H1 (cell line): ENCODE results near the gene FGGY. TPM values are rescaled to one million over a fixed set of nuclear protein-coding genes. Genes with fewer than 3 reads are reported as not detected.

ENCODE experiments used
- CTCF ChIA-PET: fragments of 300-600 bp; sonication (Branson Sonifier 250); formaldehyde crosslinking; loops from one replicate; lab custom pipeline; 2021; ENCODE audit not compliant: partially characterized antibody; lab: Charles Lee
- POLR2A ChIA-PET: fragments of 300-600 bp; sonication (Branson Sonifier 250); formaldehyde crosslinking; loops from one replicate; lab custom pipeline; 2021; ENCODE audit warnings: inconsistent platforms; ENCODE audit not compliant: partially characterized antibody; lab: Charles Lee
- DNase-seq, 2 experiments: peaks; one replicate each; pipeline versions ENCODE4 v3.0.0 to v3.0.0-alpha.2; 2010 to 2022; ENCODE audit warnings: low spot score in 2 of 2, low read depth in 1 of 2, mixed read lengths in 1 of 2
- FAIRE-seq: peaks from 2 replicates; lab custom pipeline; 2011; peaks lifted over from hg19 to GRCh38; lab: Jason Lieb, UNC
- H2AFZ ChIP-seq: 2 replicates; pipeline ENCODE4 v1.8.1; 2012; ENCODE audit warnings: low read length, inconsistent platforms
- H2AK5ac ChIP-seq: 2 replicates; pipeline ENCODE4 v1.6.1; 2013; ENCODE audit warnings: low read depth, low read length
- H2BK120ac ChIP-seq: replicated peaks from 2 replicates; pipeline ENCODE3; 2013; ENCODE audit warnings: low read depth, low read length, inconsistent platforms
- H2BK12ac ChIP-seq: 2 replicates; pipeline ENCODE4 v1.6.1; 2013; ENCODE audit warnings: low read depth, low read length
- H2BK15ac ChIP-seq: 2 replicates; pipeline ENCODE4 v1.6.1; 2013; ENCODE audit warnings: low read length
- H2BK20ac ChIP-seq: 2 replicates; pipeline ENCODE4 v1.6.1; 2013; ENCODE audit warnings: low read length
- H2BK5ac ChIP-seq: 2 replicates; pipeline ENCODE4 v1.6.1; 2013; ENCODE audit warnings: low read depth, low read length
- H3K14ac ChIP-seq: 2 replicates; pipeline ENCODE4 v1.6.1; 2013; ENCODE audit warnings: inconsistent platforms; ENCODE audit not compliant: insufficient read length
- H3K18ac ChIP-seq: 2 replicates; pipeline ENCODE4 v1.6.1; 2013; ENCODE audit warnings: low read length; ENCODE audit errors: extremely low read depth
- H3K23ac ChIP-seq: 2 replicates; pipeline ENCODE4 v1.6.1; 2013; ENCODE audit warnings: inconsistent platforms; ENCODE audit not compliant: insufficient read length
- H3K23me2 ChIP-seq: 2 replicates; pipeline ENCODE4 v1.6.1; 2013; ENCODE audit warnings: low read depth, low read length
- H3K27ac ChIP-seq: 2 replicates; pipeline ENCODE4 v1.6.1; 2011; ENCODE audit warnings: low read depth, low read length, inconsistent platforms
- H3K27me3 ChIP-seq, 4 experiments: replicated peaks in 1 of 4; 1 replicate in 1 of 4; 2 replicates in 3 of 4; pipeline versions ENCODE4 v1.6.1 to v1.8.1; 2011 to 2013; ENCODE audit warnings: low read length in 3 of 4, mild to moderate bottlenecking in 3 of 4, inconsistent platforms in 2 of 4, mixed read lengths in 2 of 4, moderate library complexity in 1 of 4; ENCODE audit not compliant: control insufficient read depth in 3 of 4, insufficient read depth in 3 of 4; ENCODE audit errors: extremely low read depth in 1 of 4
- H3K36me3 ChIP-seq, 4 experiments: 2 replicates each; pipeline versions ENCODE4 v1.6.1 to v1.8.1; 2011 to 2013; ENCODE audit warnings: mild to moderate bottlenecking in 4 of 4, low read length in 3 of 4, moderate library complexity in 2 of 4, control low read depth in 1 of 4, inconsistent platforms in 1 of 4; ENCODE audit not compliant: insufficient read depth in 4 of 4, control insufficient read depth in 2 of 4
- H3K4ac ChIP-seq: replicated peaks from 2 replicates; pipeline ENCODE3; 2013; ENCODE audit warnings: low read length, low read depth, mixed read lengths, inconsistent platforms; ENCODE audit not compliant: insufficient read length
- H3K4me1 ChIP-seq, 4 experiments: replicated peaks in 1 of 4; 1 replicate in 1 of 4; 2 replicates in 3 of 4; pipeline versions ENCODE4 v1.6.1 to v1.8.1; 2011 to 2013; ENCODE audit warnings: low read length in 3 of 4, inconsistent platforms in 2 of 4, mixed read lengths in 1 of 4; ENCODE audit not compliant: insufficient read depth in 4 of 4, control insufficient read depth in 3 of 4
- H3K4me2 ChIP-seq, 2 experiments: 2 replicates each; pipeline versions ENCODE4 v1.6.1 to v1.8.1; 2011 to 2013; ENCODE audit warnings: low read depth in 2 of 2, low read length in 2 of 2, control low read depth in 1 of 2, inconsistent platforms in 1 of 2, mild to moderate bottlenecking in 1 of 2; ENCODE audit not compliant: insufficient read depth in 1 of 2
- H3K4me3 ChIP-seq, 4 experiments: fragments of 200-600, 300-600 bp in 1 of 4; sonication (generic), shearing (Covaris generic), sonication (Bioruptor Twin) in 1 of 4; 2 replicates each; pipeline versions ENCODE4 v1.5.1 to v1.8.1; 2011 to 2016; ENCODE audit warnings: low read length in 4 of 4, low read depth in 3 of 4, control low read depth in 2 of 4, inconsistent platforms in 2 of 4, mild to moderate bottlenecking in 2 of 4, mixed read lengths in 1 of 4, moderate library complexity in 1 of 4; ENCODE audit not compliant: insufficient read depth in 2 of 4; ENCODE audit errors: extremely low read depth in 1 of 4
- H3K56ac ChIP-seq: replicated peaks from 2 replicates; pipeline ENCODE3; 2013; ENCODE audit warnings: low read depth, mild to moderate bottlenecking, mixed read lengths, low read length, inconsistent platforms; ENCODE audit not compliant: insufficient read length
- H3K79me1 ChIP-seq: 2 replicates; pipeline ENCODE4 v1.6.1; 2013; ENCODE audit warnings: low read depth, low read length, control low read depth
- H3K79me2 ChIP-seq, 2 experiments: 2 replicates each; pipeline versions ENCODE4 v1.6.1 to v1.8.1; 2012 to 2013; ENCODE audit warnings: low read length in 2 of 2, mild to moderate bottlenecking in 2 of 2, inconsistent platforms in 1 of 2; ENCODE audit not compliant: insufficient read depth in 2 of 2, control insufficient read depth in 1 of 2
- H3K9ac ChIP-seq, 4 experiments: replicated peaks in 1 of 4; 1 replicate in 1 of 4; 2 replicates in 3 of 4; pipeline versions ENCODE4 v1.6.1 to v1.8.1; 2011 to 2013; ENCODE audit warnings: low read depth in 3 of 4, low read length in 3 of 4, control low read depth in 2 of 4, mild to moderate bottlenecking in 2 of 4, moderate library complexity in 2 of 4, inconsistent platforms in 1 of 4; ENCODE audit errors: extremely low read depth in 1 of 4
- H3K9me3 ChIP-seq, 2 experiments: 2 replicates each; pipeline versions ENCODE4 v1.6.1 to v1.8.1; 2012 to 2013; ENCODE audit warnings: mild to moderate bottlenecking in 2 of 2, moderate library complexity in 2 of 2, control low read depth in 1 of 2, inconsistent platforms in 1 of 2, low read depth in 1 of 2, low read length in 1 of 2, mixed read lengths in 1 of 2; ENCODE audit not compliant: insufficient read depth in 2 of 2
- H4K20me1 ChIP-seq, 2 experiments: replicated peaks in 1 of 2; 2 replicates each; pipeline versions ENCODE3 to v1.8.1; 2011 to 2013; ENCODE audit warnings: inconsistent platforms in 2 of 2, low read length in 2 of 2, mild to moderate bottlenecking in 1 of 2; ENCODE audit not compliant: insufficient read depth in 2 of 2, control insufficient read depth in 1 of 2
- H4K5ac ChIP-seq: 2 replicates; pipeline ENCODE4 v1.6.1; 2013; ENCODE audit warnings: low read length, low read depth, mixed read lengths, inconsistent platforms; ENCODE audit not compliant: insufficient read length
- H4K8ac ChIP-seq: 2 replicates; pipeline ENCODE4 v1.8.0; 2013; ENCODE audit warnings: mild to moderate bottlenecking, moderate library complexity, low read length, inconsistent platforms; ENCODE audit not compliant: insufficient read depth; ENCODE audit errors: extremely low read depth
- H4K91ac ChIP-seq: replicated peaks from 2 replicates; pipeline ENCODE3; 2013; ENCODE audit warnings: low read length, mixed read lengths, inconsistent platforms; ENCODE audit not compliant: insufficient read length
- BRCA1 ChIP-seq: IDR thresholded peaks from 2 replicates; pipeline ENCODE4 v1.6.1; 2012; ENCODE audit warnings: low read depth, low read length, improper control_type of control experiment
- CBX5 ChIP-seq: fragments of 300-800, 300-1000 bp; sonication (generic); IDR thresholded peaks from 2 replicates; pipeline ENCODE4 v1.7.1; 2016; ENCODE audit warnings: antibody characterized with exemption, low read length, low read depth
- CREB1 ChIP-seq: IDR thresholded peaks from 2 replicates; pipeline ENCODE4 v1.6.1; 2012; ENCODE audit warnings: inconsistent platforms
- EGR1 ChIP-seq: IDR thresholded peaks from 2 replicates; pipeline ENCODE4 v1.6.1; 2011; ENCODE audit warnings: low read depth, low read length, borderline replicate concordance
- EZH2 ChIP-seq: fragments of 200-600 bp; sonication (generic); IDR thresholded peaks from 2 replicates; pipeline ENCODE4 v1.7.1; 2012; ENCODE audit warnings: low read depth, mild to moderate bottlenecking, moderate library complexity, low read length, inconsistent platforms; ENCODE audit not compliant: severe bottlenecking
- HDAC2 ChIP-seq, 2 experiments: fragments of 300-600 bp in 1 of 2; sonication (generic) in 1 of 2; IDR thresholded peaks; 2 replicates each; pipeline ENCODE4 v1.6.1; 2011 to 2012; ENCODE audit warnings: low read depth in 2 of 2, low read length in 2 of 2, mild to moderate bottlenecking in 2 of 2, moderate library complexity in 2 of 2, borderline replicate concordance in 1 of 2, inconsistent platforms in 1 of 2
- POLR2AphosphoS5 ChIP-seq: IDR thresholded peaks from 2 replicates; pipeline ENCODE4 v1.6.1; 2011; ENCODE audit warnings: low read depth, low read length
- SP4 ChIP-seq: IDR thresholded peaks from 2 replicates; pipeline ENCODE4 v1.6.1; 2012; ENCODE audit warnings: low read length, inconsistent platforms
- SRF ChIP-seq: IDR thresholded peaks from 2 replicates; pipeline ENCODE4 v1.6.1; 2011; ENCODE audit warnings: mild to moderate bottlenecking, low read depth, low read length, moderate library complexity
- TCF12 ChIP-seq: IDR thresholded peaks from 2 replicates; pipeline ENCODE4 v1.6.1; 2011; ENCODE audit warnings: low read depth, mild to moderate bottlenecking, low read length
- WGBS, 2 experiments: shearing (Covaris generic) in 1 of 2; methylation state at CpG; one replicate each; pipeline versions ENCODE4 v1.1.6 to v1.1.7; 2013 to 2015; ENCODE audit warnings: low lambda C conversion rate in 2 of 2, mixed read lengths in 2 of 2, inconsistent platforms in 1 of 2, low coverage in 1 of 2, missing lambda C conversion rate in 1 of 2; ENCODE audit not compliant: insufficient replicate concordance in 2 of 2, insufficient coverage in 1 of 2, insufficient read length in 1 of 2; ENCODE audit errors: extremely low coverage in 1 of 2, missing lambda C conversion rate in 1 of 2; 5-methylcytosine and 5-hydroxymethylcytosine counted together
- polyA plus RNA-seq, 7 experiments: library from polyadenylated mRNA; depleted of rRNA in 3 of 7; stranded (reverse) in 5 of 7; unstranded in 2 of 7; fragments of >200 nt in 5 of 7; fragments of 200-250 nt in 2 of 7; gene quantifications; 1 replicate in 5 of 7; 2 replicates in 1 of 7; 4 replicates in 1 of 7; pipeline versions ENCODE4 v1.2.1 to v1.2.3, GENCODE V29; 2011 to 2013; ENCODE audit warnings: missing spikeins in 2 of 7, mixed read lengths in 2 of 7
- total RNA-seq: library from RNA; stranded (reverse); fragmentation: NEBNext Ultra II Directional; extraction: Animal tissue kit (Norgen Biotek cat#: 25700); gene quantifications from 2 replicates; pipeline ENCODE4 v1.2.1, GENCODE V29; 2021
- TF ChIP-seq, protein P1 (sequence below): IDR thresholded peaks from 2 replicates; pipeline ENCODE4 v1.6.1; 2012; ENCODE audit warnings: inconsistent platforms

FGGY gene
- total and polyA plus RNA-seq, 2 of the 8 experiments (the other 6 are each of a cell fraction or from before 2014, with no cell fraction given), result 10.3 to 12.5 TPM

DNA sequence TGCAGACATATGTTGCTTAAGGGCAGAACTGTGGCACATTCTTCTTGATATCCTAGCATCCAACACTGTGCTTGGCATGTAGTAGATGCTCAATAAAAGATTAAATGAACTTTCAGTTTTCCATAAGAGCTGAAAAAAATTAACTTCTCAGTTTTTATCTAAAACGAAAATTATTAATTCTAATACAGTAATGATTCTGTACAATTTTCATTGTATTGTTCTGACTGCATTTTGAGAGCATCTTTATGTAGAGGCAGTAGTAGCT lies 46.6 kb downstream of the FGGY start:
- POLR2A ChIA-PET, result interaction anchor here (0.8 kb wide), 1 partner anchor 19 kb away, joined by 3 read pairs; no protein-coding TSS in a partner anchor
- H3K23ac ChIP-seq, result no peak overlapping the region
- no peak for FAIRE-seq

More for the DNA sequence above, 46.6 kb downstream of the FGGY start:
- Histone ChIP-seq H2BK20ac (no peak overlapping the region), H2AFZ (no peak overlapping the region), H3K14ac (no peak overlapping the region), H3K4me3 (no peak overlapping the region), H2BK5ac (no peak overlapping the region), H4K8ac (no peak overlapping the region), H3K4ac (no peak overlapping the region), H3K23me2 (no peaks in the 10 kb centered on the region), H3K79me1 (no peaks in the 10 kb centered on the region), H3K79me2 (no peaks in the 10 kb centered on the region), H4K20me1 (no peaks in the 10 kb centered on the region), H2BK120ac (no peak overlapping the region), H3K9me3 (no peaks in the 10 kb centered on the region), H3K27me3 (no peaks in the 10 kb centered on the region), H4K5ac (no peak overlapping the region), H2AK5ac (no peak overlapping the region), H3K9ac (no peak overlapping the region), H2BK12ac (no peak overlapping the region), H2BK15ac (no peak overlapping the region), H3K4me1 (no peaks in the 10 kb centered on the region), H4K91ac (no peak overlapping the region), H3K56ac (no peak overlapping the region), H3K4me2 (no peak overlapping the region), H3K36me3 (no peaks in the 10 kb centered on the region; a peak in 2 of 8 replicates), H3K18ac (no peak overlapping the region), H3K27ac (no peak overlapping the region)
- TF ChIP-seq, protein P1, sequence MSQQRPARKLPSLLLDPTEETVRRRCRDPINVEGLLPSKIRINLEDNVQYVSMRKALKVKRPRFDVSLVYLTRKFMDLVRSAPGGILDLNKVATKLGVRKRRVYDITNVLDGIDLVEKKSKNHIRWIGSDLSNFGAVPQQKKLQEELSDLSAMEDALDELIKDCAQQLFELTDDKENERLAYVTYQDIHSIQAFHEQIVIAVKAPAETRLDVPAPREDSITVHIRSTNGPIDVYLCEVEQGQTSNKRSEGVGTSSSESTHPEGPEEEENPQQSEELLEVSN, result no peak
- TF ChIP-seq CREB1, result no peak
- TF ChIP-seq TCF12, result no peak
- TF ChIP-seq POLR2AphosphoS5, result no peak
- TF ChIP-seq SP4, result no peak
- TF ChIP-seq CBX5, result no peak
- no peak for TF ChIP-seq BRCA1
- TF ChIP-seq SRF, result no peak
- TF ChIP-seq EZH2, result no peak
- TF ChIP-seq EGR1, result no peak
- TF ChIP-seq HDAC2 (IDR thresholded peaks at IDR 0.05; ENCODE audit: borderline replicate concordance in 1 of 2, low read depth in 2 of 2, low read length in 2 of 2), result no peak
- WGBS, 2 experiments, result 84% methylated on average over 1 of the region's 1 CpG; no CpG with 5 or more reads in 1 of the 2 experiments
- no peak for DNase-seq
- CTCF ChIA-PET, result no interaction called here
